Karpas-422 (cell line): ENCODE results near the gene SPHK2. TPM values are rescaled to one million over a fixed set of nuclear protein-coding genes. Genes with fewer than 3 reads are reported as not detected.
"Not testable (repeated sequence)": the region's sequence is repeated elsewhere in the genome, so short reads cannot be mapped to it uniquely, and the experiment has no call there.

Source experiments
- DNase-seq: peaks from one replicate; pipeline ENCODE4 v3.0.0-alpha.2; 2015
- H2AFZ ChIP-seq: fragments of 200-600 bp; sonication (generic); 2 replicates; pipeline ENCODE4 v1.6.1; 2014; ENCODE audit warnings: antibody characterized with exemption, low read length, mixed read lengths
- H3K27ac ChIP-seq: fragments of 200-600 bp; sonication (generic); 2 replicates; pipeline ENCODE4 v1.5.1; 2014; ENCODE audit warnings: mild to moderate bottlenecking, low read length, moderate library complexity
- H3K27me3 ChIP-seq: fragments of 200-600 bp; sonication (generic); 2 replicates; pipeline ENCODE4 v1.6.1; 2014; ENCODE audit warnings: low read length, mixed read lengths
- H3K36me3 ChIP-seq: fragments of 200-600 bp; sonication (generic); 2 replicates; pipeline ENCODE4 v1.6.1; 2014; ENCODE audit warnings: low read length, mixed read lengths; ENCODE audit not compliant: insufficient read depth
- H3K4me1 ChIP-seq: fragments of 200-600 bp; sonication (generic); 2 replicates; pipeline ENCODE4 v1.6.1; 2014; ENCODE audit warnings: mild to moderate bottlenecking, low read length, mixed read lengths
- H3K4me2 ChIP-seq: fragments of 200-600 bp; sonication (generic); 2 replicates; pipeline ENCODE4 v1.6.1; 2014; ENCODE audit warnings: low read length, low read depth, mild to moderate bottlenecking; ENCODE audit not compliant: poor library complexity, severe bottlenecking
- H3K4me3 ChIP-seq: fragments of 200-600 bp; sonication (generic); 2 replicates; pipeline ENCODE4 v1.5.1; 2014; ENCODE audit warnings: mild to moderate bottlenecking, antibody characterized with exemption, low read length, mixed read lengths
- H3K79me2 ChIP-seq: fragments of 200-600 bp; sonication (generic); 2 replicates; pipeline ENCODE4 v1.6.1; 2014; ENCODE audit warnings: mild to moderate bottlenecking, low read length, mixed read lengths
- H3K9ac ChIP-seq: fragments of 200-600 bp; sonication (generic); 2 replicates; pipeline ENCODE4 v1.6.0; 2014; ENCODE audit warnings: low read length
- H3K9me2 ChIP-seq: fragments of 200-600 bp; sonication (generic), shearing (Covaris generic); replicated peaks from 2 replicates; pipeline ENCODE4 v1.6.0; 2014; ENCODE audit warnings: mild to moderate bottlenecking, low read length, moderate library complexity; ENCODE audit not compliant: insufficient read depth
- H3K9me3 ChIP-seq: fragments of 300-700, 200-600 bp; sonication (generic); 2 replicates; pipeline ENCODE4 v1.6.1; 2014; ENCODE audit warnings: low read length, mixed read lengths
- H4K20me1 ChIP-seq: fragments of 200-600 bp; sonication (generic); 2 replicates; pipeline ENCODE4 v1.6.1; 2014; ENCODE audit warnings: mild to moderate bottlenecking, antibody characterized with exemption, low read length, low read depth; ENCODE audit not compliant: insufficient read depth
- total RNA-seq: library from RNA; depleted of rRNA; stranded (reverse); fragments of >200 nt; shearing (Covaris generic); gene quantifications from 2 replicates; pipeline ENCODE4 v1.2.3, GENCODE V29; 2014; ENCODE audit warnings: low replicate concordance

SPHK2 gene
- total RNA-seq, 1 experiment from 2014 or later, result 30.6 TPM

- Histone ChIP-seq H4K20me1 (no peaks in the 10 kb centered on the region), H3K27me3 (no peaks in the 10 kb centered on the region), H3K27ac (no peak overlapping the region), H3K9ac (no peak overlapping the region), H3K9me3 (no peaks in the 10 kb centered on the region), H3K79me2 (no peaks in the 10 kb centered on the region), H2AFZ (no peak overlapping the region), H3K9me2 (no peaks in the 10 kb centered on the region), H3K4me3 (no peak overlapping the region; the same call in 1 of the 2 replicates), H3K4me2 (peak overlapping the region; percentile 74), H3K4me1 (peaks cover 14% of the 10 kb centered on the region), H3K36me3 (no peaks in the 10 kb centered on the region)
- DNase-seq, result no peak
These were observed 27.5 kb downstream of the SPHK2 start for GRCh38 chr19:48646722-48647216.

DNA sequence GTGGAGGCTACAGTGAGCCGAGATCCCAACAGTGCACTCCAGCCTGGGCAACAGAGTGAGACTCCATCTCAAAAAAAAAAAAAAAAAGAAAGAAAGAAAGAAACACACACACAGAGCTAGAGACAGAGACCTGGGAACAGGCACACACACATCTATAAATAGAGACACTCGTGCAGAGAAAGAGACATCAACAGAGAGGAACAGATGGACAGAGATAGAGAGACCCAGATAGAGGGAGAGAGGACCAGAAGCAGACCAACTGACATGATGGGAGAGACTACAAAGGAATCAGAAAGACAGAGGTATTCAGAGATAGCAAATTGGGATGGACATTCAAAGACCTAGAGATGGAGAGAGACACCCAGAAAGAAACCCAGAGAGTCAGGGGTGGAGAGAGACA, 28.8 kb downstream of the SPHK2 start:
- Histone ChIP-seq H3K27ac (no peak overlapping the region), H3K9ac (no peak overlapping the region), H3K4me2 (no peak overlapping the region), H3K9me3 (no peaks in the 10 kb centered on the region), H3K9me2 (no peaks in the 10 kb centered on the region), H4K20me1 (no peaks in the 10 kb centered on the region), H3K4me3 (no peak overlapping the region), H3K4me1 (peaks cover 14% of the 10 kb centered on the region), H3K36me3 (no peaks in the 10 kb centered on the region), H3K27me3 (no peaks in the 10 kb centered on the region), H3K79me2 (no peaks in the 10 kb centered on the region), H2AFZ (no peak overlapping the region)
- no peak for DNase-seq

- H3K36me3 ChIP-seq, result no peaks in the 10 kb centered on the region
- no peaks in the 10 kb centered on the region for H3K79me2 ChIP-seq
- H3K27ac ChIP-seq, result no peak overlapping the region
- H3K4me2 ChIP-seq, result no peak overlapping the region
- H3K4me3 ChIP-seq, result no peak overlapping the region
- H3K9me2 ChIP-seq, result no peaks in the 10 kb centered on the region
- no peaks in the 10 kb centered on the region for H4K20me1 ChIP-seq
- peaks cover 3% of the 10 kb centered on the region for H3K4me1 ChIP-seq
- no peak overlapping the region for H2AFZ ChIP-seq
- DNase-seq, result no peak
- H3K9me3 ChIP-seq, result no peaks in the 10 kb centered on the region
- no peak overlapping the region for H3K9ac ChIP-seq
- no peaks in the 10 kb centered on the region for H3K27me3 ChIP-seq
These were observed 31.8 kb downstream of the SPHK2 start for GRCh38 chr19:48650974-48651682.

- Histone ChIP-seq H3K36me3 (no peaks in the 10 kb centered on the region), H3K4me2 (no peak overlapping the region), H3K27ac (no peak overlapping the region), H3K9ac (no peak overlapping the region), H3K27me3 (no peaks in the 10 kb centered on the region), H3K9me2 (no peaks in the 10 kb centered on the region), H3K9me3 (no peaks in the 10 kb centered on the region), H3K79me2 (no peaks in the 10 kb centered on the region), H2AFZ (no peak overlapping the region), H3K4me3 (no peak overlapping the region), H3K4me1 (no peaks in the 10 kb centered on the region), H4K20me1 (no peaks in the 10 kb centered on the region)
- no peak for DNase-seq
These were observed 32.4 kb downstream of the SPHK2 start for GRCh38 chr19:48651683-48652048.

DNA sequence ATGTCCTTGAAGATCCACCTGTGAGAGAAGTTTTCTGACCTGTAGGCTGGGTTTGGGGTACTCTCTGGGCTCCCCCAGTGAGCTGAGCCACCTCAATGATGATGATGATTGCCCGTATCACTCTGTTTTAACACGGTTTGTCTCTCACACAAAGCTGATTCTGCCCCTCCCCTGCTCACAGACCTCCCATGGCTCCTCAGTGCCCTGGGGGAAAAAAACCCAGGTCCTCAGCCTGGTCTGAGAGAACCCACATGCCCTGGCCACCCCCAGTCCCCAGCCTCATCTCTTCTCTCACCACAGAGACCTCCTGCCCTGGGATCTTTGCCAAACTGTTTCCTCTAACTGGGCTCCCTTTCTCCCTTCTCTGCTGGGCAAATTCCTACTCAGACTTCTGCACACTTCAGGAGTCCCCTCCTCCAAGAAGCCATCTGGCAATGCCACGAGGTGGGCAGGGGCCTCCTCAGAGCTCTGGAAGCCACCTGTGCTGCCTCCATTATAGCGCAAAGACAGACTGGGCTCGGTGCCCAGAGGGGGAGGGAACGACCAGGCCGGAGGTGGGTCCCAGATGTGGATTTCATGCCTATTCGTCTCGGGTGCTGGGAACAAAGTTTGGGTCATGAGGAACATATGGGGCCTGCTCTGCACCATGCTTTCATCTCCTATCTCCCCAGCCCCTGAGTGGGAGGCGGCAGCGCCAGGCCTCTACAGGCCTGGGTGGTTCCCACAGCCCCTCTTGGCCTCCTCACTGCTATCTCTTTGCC, 35.2 kb downstream of the SPHK2 start:
- Histone ChIP-seq H3K27ac (no peak overlapping the region), H3K9me3 (no peaks in the 10 kb centered on the region), H3K4me1 (no peaks in the 10 kb centered on the region), H3K4me2 (no peak overlapping the region), H3K9ac (no peak overlapping the region), H4K20me1 (no peaks in the 10 kb centered on the region), H3K9me2 (no peaks in the 10 kb centered on the region), H3K36me3 (no peaks in the 10 kb centered on the region), H3K79me2 (no peaks in the 10 kb centered on the region), H2AFZ (no peak overlapping the region), H3K4me3 (no peak overlapping the region), H3K27me3 (no peaks in the 10 kb centered on the region)
- DNase-seq, result no peak

DNA sequence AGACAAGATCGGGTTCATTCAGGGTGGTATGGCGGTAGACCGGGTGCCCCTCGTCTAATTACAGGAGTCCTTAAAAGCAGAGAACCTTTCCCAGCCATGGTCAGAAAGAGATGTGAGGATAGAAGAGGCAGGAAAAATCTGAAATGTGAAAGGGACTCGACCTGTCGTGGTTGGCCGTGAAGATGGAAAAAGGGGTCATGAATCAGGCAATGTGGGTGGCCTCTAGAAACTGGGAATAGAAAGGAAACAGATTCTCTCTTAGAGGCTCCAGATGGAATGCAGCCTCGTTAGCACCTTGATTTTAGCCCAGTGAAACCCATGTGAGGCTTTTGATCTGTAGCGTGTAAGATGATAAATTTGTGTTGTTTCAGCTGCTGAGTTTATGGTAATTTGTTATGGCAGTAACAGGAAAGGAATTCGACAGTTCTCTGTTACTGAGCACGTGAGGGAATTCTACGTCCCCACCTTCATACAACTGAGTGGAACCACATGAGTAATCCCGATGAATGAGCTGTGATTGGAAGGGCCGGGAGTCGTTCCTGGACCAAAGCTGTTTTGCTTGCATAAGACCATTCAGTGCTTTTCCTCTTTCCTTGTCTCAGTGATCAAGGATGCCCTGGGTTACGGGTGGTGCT, 37.7 kb downstream of the SPHK2 start:
- H3K4me1 ChIP-seq, result peaks cover 5% of the 10 kb centered on the region

GRCh38 chr19:48657828-48658227, 38.5 kb downstream of the SPHK2 start:
- H3K27me3 ChIP-seq, H4K20me1 ChIP-seq, H3K36me3 ChIP-seq, H3K9me2 ChIP-seq, H3K9ac ChIP-seq, H3K4me1 ChIP-seq, H3K4me2 ChIP-seq, H3K79me2 ChIP-seq, H3K4me3 ChIP-seq, DNase-seq, H3K27ac ChIP-seq, H2AFZ ChIP-seq, H3K9me3 ChIP-seq: not testable (repeated sequence)

More for the DNA sequence above, 37.7 kb downstream of the SPHK2 start:
- Histone ChIP-seq H3K4me2 (no peak overlapping the region), H3K79me2 (no peaks in the 10 kb centered on the region), H3K27ac (no peak overlapping the region), H2AFZ (no peak overlapping the region), H4K20me1 (no peaks in the 10 kb centered on the region), H3K36me3 (no peaks in the 10 kb centered on the region), H3K27me3 (no peaks in the 10 kb centered on the region), H3K9me2 (no peaks in the 10 kb centered on the region), H3K4me3 (no peak overlapping the region), H3K9me3 (no peaks in the 10 kb centered on the region), H3K9ac (no peak overlapping the region)
- DNase-seq, result no peak

- no peaks in the 10 kb centered on the region for H3K9me2 ChIP-seq
- H3K4me2 ChIP-seq, result no peak overlapping the region
- no peaks in the 10 kb centered on the region for H3K36me3 ChIP-seq
- H3K79me2 ChIP-seq, result no peaks in the 10 kb centered on the region
- no peak overlapping the region for H2AFZ ChIP-seq
- H3K27me3 ChIP-seq, result no peaks in the 10 kb centered on the region
- H3K4me1 ChIP-seq, result peaks cover 5% of the 10 kb centered on the region
- no peak for DNase-seq
- H3K27ac ChIP-seq, result no peak overlapping the region
- H3K9ac ChIP-seq, result no peak overlapping the region
- no peak overlapping the region for H3K4me3 ChIP-seq
- no peaks in the 10 kb centered on the region for H3K9me3 ChIP-seq
- no peaks in the 10 kb centered on the region for H4K20me1 ChIP-seq
These were observed 39.2 kb downstream of the SPHK2 start for GRCh38 chr19:48658483-48658882.
